ENCODE results near the gene XYLT1. TPM values are rescaled to one million over a fixed set of nuclear protein-coding genes. Genes with fewer than 3 reads are reported as not detected.

The XYLT1 gene
- total and polyA plus RNA-seq, 2 of the 13 experiments (the other 11 are each of a cell fraction or from before 2014, with no cell fraction given), result not detected

DNA sequence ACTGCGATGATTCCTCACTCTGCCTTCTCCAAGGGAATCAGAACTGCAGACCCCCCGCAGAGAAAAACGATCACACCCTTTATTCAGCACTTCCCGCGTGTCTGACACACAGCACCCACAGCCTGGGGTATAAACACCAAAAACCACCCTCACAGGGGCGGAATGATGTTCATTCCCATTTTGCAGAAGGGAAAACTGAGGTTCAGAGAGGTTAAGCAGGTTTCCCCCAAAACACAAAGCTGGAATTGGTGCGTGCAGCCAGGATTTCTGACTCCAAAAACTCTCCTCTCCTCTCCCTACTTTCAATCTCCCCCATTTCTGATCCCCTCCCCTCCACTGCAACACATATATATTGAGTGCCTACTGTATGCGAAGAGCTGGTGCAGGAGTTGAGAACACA, 55.8 kb downstream of the XYLT1 start:
- POLR2A ChIA-PET, result no interaction called here

GRCh38 chr16:17414421-17414820, 56.3 kb downstream of the XYLT1 start:
- intact Hi-C loops (cut with micrococcal nuclease; ENCODE audit: unreplicated experiment), result no loop called here
- ChIA-PET POLR2A (no interaction called here), CTCF (ENCODE audit: low intra/inter-chr PET ratio, low total read pairs) (no interaction called here)
- Histone ChIP-seq H3K4me1 (ENCODE audit: insufficient read depth, low read length) (no peaks in the 10 kb centered on the region), H3K4me2 (ENCODE audit: low read depth, low read length) (no peak overlapping the region), H3K27ac (ENCODE audit: extremely low read length, insufficient read depth, low read length) (no peak overlapping the region), H3K4me3 (replicated peaks in 1 of 3; ENCODE audit: insufficient read depth in 1 of 3, low read depth in 2 of 3, low read length in 3 of 3) (no peak overlapping the region), H3K79me2 (ENCODE audit: insufficient read depth, low read length) (no peaks in the 10 kb centered on the region), H4K20me1 (ENCODE audit: insufficient read depth, low read length) (no peaks in the 10 kb centered on the region), H3K27me3 (ENCODE audit: control insufficient read depth in 1 of 2, insufficient read depth in 2 of 2, low read length in 2 of 2) (peaks cover 2 to 23% of the 10 kb centered on the region in 2 experiments; a peak in 2 of 5 replicates), H3K9me3 (ENCODE audit: low read length) (no peaks in the 10 kb centered on the region), H2AFZ (ENCODE audit: low read length) (no peak overlapping the region), H3K9ac (ENCODE audit: insufficient read depth, low read depth, low read length) (no peak overlapping the region), H3K36me3 (replicated peaks in 1 of 2; ENCODE audit: control insufficient read depth in 1 of 2, insufficient read depth in 2 of 2, low read length in 2 of 2) (no peaks in the 10 kb centered on the region)
- no TSS peak for BruUV-seq (replicated peaks)
- no peak for FAIRE-seq
- 12% methylated on average over 8 of the region's 8 CpGs for WGBS (ENCODE audit: low lambda C conversion rate)
- in situ Hi-C loops (cut with HindIII; ENCODE audit: extremely low pct_ligation_motif_present, low pct_unique_long_range_greater_than_20kb), result no loop called here
- no peak for ATAC-seq
- no peak for DNase-seq (ENCODE audit: low spot score)
- TF ChIP-seq ARID2 (CRISPR knock-in tag; IDR thresholded peaks at IDR 0.05; ENCODE audit: borderline replicate concordance) (no peak), XBP1 (CRISPR knock-in tag; IDR thresholded peaks at IDR 0.05) (no peak), REL (CRISPR knock-in tag; conservative IDR thresholded peaks at IDR 0.05) (no peak), SMYD3 (CRISPR knock-in tag; IDR thresholded peaks at IDR 0.05) (no peak), SOX5 (CRISPR knock-in tag; IDR thresholded peaks at IDR 0.05; ENCODE audit: borderline replicate concordance) (no peak), ZNF788 (CRISPR knock-in tag; IDR thresholded peaks at IDR 0.05; ENCODE audit: borderline replicate concordance) (no peak), HOXD1 (CRISPR knock-in tag; IDR thresholded peaks at IDR 0.05) (no peak), TAF15 (IDR thresholded peaks at IDR 0.05; ENCODE audit: low read depth, low read length, poor library complexity, severe bottlenecking) (no peak), ZNF10 (CRISPR knock-in tag; IDR thresholded peaks at IDR 0.05; ENCODE audit: borderline replicate concordance, low read depth) (no peak), ZNF34 (CRISPR knock-in tag; IDR thresholded peaks at IDR 0.05; ENCODE audit: borderline replicate concordance) (no peak)
- TF ChIP-seq, protein P1, sequence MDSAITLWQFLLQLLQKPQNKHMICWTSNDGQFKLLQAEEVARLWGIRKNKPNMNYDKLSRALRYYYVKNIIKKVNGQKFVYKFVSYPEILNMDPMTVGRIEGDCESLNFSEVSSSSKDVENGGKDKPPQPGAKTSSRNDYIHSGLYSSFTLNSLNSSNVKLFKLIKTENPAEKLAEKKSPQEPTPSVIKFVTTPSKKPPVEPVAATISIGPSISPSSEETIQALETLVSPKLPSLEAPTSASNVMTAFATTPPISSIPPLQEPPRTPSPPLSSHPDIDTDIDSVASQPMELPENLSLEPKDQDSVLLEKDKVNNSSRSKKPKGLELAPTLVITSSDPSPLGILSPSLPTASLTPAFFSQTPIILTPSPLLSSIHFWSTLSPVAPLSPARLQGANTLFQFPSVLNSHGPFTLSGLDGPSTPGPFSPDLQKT (CRISPR knock-in tag; IDR thresholded peaks at IDR 0.05; ENCODE audit: borderline replicate concordance), result no peak
- TF ChIP-seq, protein P2, sequence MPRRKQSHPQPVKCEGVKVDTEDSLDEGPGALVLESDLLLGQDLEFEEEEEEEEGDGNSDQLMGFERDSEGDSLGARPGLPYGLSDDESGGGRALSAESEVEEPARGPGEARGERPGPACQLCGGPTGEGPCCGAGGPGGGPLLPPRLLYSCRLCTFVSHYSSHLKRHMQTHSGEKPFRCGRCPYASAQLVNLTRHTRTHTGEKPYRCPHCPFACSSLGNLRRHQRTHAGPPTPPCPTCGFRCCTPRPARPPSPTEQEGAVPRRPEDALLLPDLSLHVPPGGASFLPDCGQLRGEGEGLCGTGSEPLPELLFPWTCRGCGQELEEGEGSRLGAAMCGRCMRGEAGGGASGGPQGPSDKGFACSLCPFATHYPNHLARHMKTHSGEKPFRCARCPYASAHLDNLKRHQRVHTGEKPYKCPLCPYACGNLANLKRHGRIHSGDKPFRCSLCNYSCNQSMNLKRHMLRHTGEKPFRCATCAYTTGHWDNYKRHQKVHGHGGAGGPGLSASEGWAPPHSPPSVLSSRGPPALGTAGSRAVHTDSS (CRISPR knock-in tag; conservative IDR thresholded peaks at IDR 0.05), result no peak

More for the DNA sequence above, 55.8 kb downstream of the XYLT1 start:
- Histone ChIP-seq H4K20me1 (ENCODE audit: insufficient read depth, low read length) (no peaks in the 10 kb centered on the region), H3K9me3 (ENCODE audit: low read length) (no peaks in the 10 kb centered on the region), H3K4me1 (ENCODE audit: insufficient read depth, low read length) (no peaks in the 10 kb centered on the region), H2AFZ (ENCODE audit: low read length) (no peak overlapping the region), H3K36me3 (replicated peaks in 1 of 2; ENCODE audit: control insufficient read depth in 1 of 2, insufficient read depth in 2 of 2, low read length in 2 of 2) (no peaks in the 10 kb centered on the region), H3K9ac (ENCODE audit: insufficient read depth, low read depth, low read length) (no peak overlapping the region), H3K4me2 (ENCODE audit: low read depth, low read length) (no peak overlapping the region), H3K27ac (ENCODE audit: extremely low read length, insufficient read depth, low read length) (no peak overlapping the region), H3K4me3 (replicated peaks in 1 of 3; ENCODE audit: insufficient read depth in 1 of 3, low read depth in 2 of 3, low read length in 3 of 3) (no peak overlapping the region), H3K27me3 (ENCODE audit: control insufficient read depth in 1 of 2, insufficient read depth in 2 of 2, low read length in 2 of 2) (peaks cover 2 to 23% of the 10 kb centered on the region in 2 experiments; a peak in 2 of 5 replicates), H3K79me2 (ENCODE audit: insufficient read depth, low read length) (no peaks in the 10 kb centered on the region)
- FAIRE-seq, result no peak
- no TSS peak for BruUV-seq (replicated peaks)
- CTCF ChIA-PET (ENCODE audit: low intra/inter-chr PET ratio, low total read pairs), result no interaction called here
- ATAC-seq, result no peak
- DNase-seq (ENCODE audit: low spot score), result no peak
- intact Hi-C loops (cut with micrococcal nuclease; ENCODE audit: unreplicated experiment), result no loop called here
- WGBS (ENCODE audit: low lambda C conversion rate), result 11% methylated on average over 8 of the region's 8 CpGs
- TF ChIP-seq ZNF629 (CRISPR knock-in tag; conservative IDR thresholded peaks at IDR 0.05) (peak; percentile 60; the same call in 1 of the 2 replicates), ZFP90 (CRISPR knock-in tag; IDR thresholded peaks at IDR 0.05; ENCODE audit: borderline replicate concordance) (no peak)
- TF ChIP-seq, protein P3, sequence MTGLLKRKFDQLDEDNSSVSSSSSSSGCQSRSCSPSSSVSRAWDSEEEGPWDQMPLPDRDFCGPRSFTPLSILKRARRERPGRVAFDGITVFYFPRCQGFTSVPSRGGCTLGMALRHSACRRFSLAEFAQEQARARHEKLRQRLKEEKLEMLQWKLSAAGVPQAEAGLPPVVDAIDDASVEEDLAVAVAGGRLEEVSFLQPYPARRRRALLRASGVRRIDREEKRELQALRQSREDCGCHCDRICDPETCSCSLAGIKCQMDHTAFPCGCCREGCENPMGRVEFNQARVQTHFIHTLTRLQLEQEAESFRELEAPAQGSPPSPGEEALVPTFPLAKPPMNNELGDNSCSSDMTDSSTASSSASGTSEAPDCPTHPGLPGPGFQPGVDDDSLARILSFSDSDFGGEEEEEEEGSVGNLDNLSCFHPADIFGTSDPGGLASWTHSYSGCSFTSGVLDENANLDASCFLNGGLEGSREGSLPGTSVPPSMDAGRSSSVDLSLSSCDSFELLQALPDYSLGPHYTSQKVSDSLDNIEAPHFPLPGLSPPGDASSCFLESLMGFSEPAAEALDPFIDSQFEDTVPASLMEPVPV (CRISPR knock-in tag; IDR thresholded peaks at IDR 0.05), result no peak
- in situ Hi-C loops (cut with HindIII; ENCODE audit: extremely low pct_ligation_motif_present, low pct_unique_long_range_greater_than_20kb), result no loop called here

All from HepG2 (cell line).